Ishikawa (cell line): Measurements from ENCODE around the gene KRTAP7-1.

Experiments used
- YY1 ChIP-seq: IDR thresholded peaks from 2 replicates; pipeline ENCODE4 v1.6.1; 2012; ENCODE audit warnings: low read depth
- TF ChIP-seq, protein P1 (sequence below): IDR thresholded peaks from 2 replicates; pipeline ENCODE4 v1.6.1; 2012

DNA sequence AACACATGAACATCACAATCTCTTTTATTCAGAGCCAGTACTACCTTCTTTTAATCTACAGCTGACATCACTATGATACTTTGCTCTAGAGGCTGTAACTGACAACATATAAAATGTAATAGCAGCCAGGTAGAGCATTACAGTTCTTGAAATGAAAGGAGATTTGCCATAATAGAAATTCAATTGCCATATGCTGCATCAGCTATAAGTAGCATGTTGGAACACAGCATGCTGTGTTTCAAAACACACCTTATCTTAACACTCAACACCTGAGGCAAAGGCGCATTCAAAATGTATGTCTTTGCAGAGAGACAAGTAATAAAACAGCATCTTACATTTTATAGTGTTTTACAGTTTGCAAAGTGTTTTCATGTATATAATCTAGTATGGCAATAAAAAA, 50.3 kb downstream of the KRTAP7-1 start:
- TF ChIP-seq YY1: no peak
- TF ChIP-seq, protein P1, sequence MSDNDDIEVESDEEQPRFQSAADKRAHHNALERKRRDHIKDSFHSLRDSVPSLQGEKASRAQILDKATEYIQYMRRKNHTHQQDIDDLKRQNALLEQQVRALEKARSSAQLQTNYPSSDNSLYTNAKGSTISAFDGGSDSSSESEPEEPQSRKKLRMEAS: no peak
